Body of pancreas (tissue), 4 donors: ENCODE data around the gene CPNE5.

ENCODE experiments used
- CTCF ChIP-seq, 7 experiments: fragments of 450-650 bp in 4 of 7; fragments of 200-600 bp in 3 of 7; sonication (generic) in 3 of 7; IDR thresholded peaks; one replicate each; pipeline ENCODE4 v1.5.1; 2016 to 2019; ENCODE audit warnings: antibody characterized with exemption in 7 of 7
- POLR2A ChIP-seq, 3 donors: fragments of 450-650 bp; IDR thresholded peaks; one replicate each; pipeline ENCODE4 v1.6.1; 2016; ENCODE audit warnings: antibody characterized with exemption in 3 of 3, mild to moderate bottlenecking in 2 of 3

DNA sequence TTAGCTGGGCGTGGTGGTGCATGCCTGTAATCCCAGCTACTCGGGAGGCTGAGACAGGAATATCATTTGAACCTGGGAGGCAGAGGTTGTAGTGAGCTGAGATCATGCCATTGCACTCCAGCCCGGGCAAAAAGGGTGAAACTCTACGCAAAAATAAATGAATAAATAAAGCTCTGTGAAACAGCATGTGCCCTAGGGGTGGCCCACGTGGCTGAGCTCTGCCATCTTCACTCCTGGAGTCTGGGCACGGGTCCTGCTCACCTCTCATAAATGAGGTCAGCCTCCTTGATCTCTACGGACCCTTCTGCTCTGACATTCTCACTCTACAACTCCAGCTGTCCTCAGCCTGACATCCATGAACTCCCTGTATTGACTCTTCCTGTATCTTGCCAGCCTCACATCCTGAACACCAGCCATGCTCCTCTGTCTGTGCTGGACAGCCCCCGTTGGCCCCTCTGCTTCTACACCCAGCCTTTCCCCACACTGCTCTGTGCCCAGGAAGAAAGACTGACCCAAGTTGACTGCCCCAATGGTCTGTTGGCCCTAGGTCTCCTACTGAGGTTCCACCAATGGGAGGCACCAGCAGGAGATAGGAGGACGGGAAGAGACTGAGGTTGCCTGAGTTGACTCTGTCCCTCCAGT lies 21.9 kb downstream of the CPNE5 start:
- TF ChIP-seq CTCF (IDR thresholded peaks at IDR 0.05) (no peak), POLR2A (IDR thresholded peaks at IDR 0.05) (no peak)
